Measurements from ENCODE around the gene THOP1.

THOP1 gene

DNA sequence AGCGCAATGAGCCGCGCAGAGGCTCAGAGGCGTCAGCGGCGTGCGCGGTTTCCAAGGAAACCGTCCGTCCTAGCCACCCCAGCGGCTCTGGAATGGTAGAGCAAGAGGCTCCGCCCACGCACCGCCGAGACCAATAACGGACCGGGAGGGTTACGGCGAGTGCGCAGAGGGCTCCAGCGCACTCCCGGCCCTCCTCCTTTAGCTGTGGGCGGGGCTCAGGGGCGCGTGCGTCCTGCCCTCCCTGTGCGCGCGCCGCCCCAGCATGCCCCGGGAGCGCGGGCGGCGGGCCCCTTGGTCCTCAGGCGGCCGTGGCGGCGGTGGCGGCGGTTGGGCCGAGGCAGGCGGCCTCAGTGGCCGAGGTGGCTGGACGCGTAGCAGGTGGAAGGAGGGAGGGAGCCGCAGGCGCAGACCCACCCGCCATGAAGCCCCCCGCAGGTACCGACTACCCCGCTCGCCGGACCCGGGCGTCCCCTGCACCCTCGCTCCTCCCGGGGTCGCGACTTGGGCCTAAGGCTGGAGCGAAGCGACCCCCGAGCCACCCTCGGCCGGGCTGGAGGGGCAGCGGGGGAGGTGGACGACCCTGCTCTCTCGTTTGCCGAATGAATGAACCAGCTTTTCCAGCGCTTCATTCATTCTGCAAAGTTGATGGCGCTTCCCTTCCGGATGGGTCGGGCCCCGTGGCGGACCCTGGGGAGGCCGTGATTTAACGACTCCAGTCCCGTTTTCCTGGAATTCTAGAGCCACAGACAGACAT is at the start of gene THOP1:
Gene THOP1, plus strand, starts transcription at position 260 of the 754 bp plus-strand sequence. Its CDS starts 160 bp downstream, at position 420.
- peak; percentile 100 for DNase-seq

- no peak for DNase-seq
Measured at GRCh38 chr19:2736550-2737190, 48.6 kb upstream of the THOP1 start.

- peak; percentile 99 for DNase-seq
Measured at GRCh38 chr19:2739602-2740313, 45.5 kb upstream of the THOP1 start, which contains the start of gene SLC39A3. Gene SLC39A3, minus strand, starts transcription at chr19:2740017. Its CDS starts 2,760 bp downstream, at chr19:2737257.

- DNase-seq, result no peak
Measured at GRCh38 chr19:2740314-2740656, 45.0 kb upstream of the THOP1 start.

DNA sequence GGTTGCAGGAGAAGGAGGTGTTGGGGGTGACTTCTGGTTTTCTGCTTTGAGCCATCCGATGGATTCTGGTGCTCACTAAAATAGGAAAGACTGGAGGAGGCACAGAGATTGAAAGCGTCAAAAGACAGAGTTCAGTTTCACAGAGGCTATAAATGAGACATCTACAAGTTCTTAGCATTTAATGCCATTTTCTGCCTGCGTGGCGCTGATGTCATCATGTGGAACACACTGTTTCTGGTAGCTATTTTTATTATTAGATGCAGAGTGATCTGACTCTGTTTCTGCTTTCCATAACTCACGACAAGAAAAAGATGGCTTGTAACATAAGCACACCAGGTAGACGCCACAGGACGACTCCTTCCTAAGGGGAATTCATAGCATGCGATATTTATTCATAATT is 42.2 kb upstream of the THOP1 start:
- no peak for DNase-seq

DNA sequence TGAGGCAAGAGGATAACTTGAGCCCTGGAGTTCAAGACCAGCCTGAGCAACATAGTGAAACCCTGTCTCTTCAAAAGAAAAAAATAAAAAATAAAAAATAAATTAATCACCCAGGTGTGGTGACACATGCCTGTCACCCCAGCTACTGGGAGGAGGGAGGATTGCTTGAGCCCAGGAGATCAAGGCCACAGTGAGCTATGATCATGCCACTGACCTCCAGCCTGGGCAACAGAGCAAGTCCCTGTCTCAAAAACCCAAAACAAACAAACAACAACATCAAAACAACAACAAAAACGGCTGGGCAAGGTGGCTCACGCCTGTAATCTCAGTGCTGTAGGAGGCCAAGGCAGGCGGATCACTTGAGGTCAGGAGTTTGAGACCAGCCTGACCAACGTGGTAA is 41.2 kb upstream of the THOP1 start:
- no peak for DNase-seq

DNA sequence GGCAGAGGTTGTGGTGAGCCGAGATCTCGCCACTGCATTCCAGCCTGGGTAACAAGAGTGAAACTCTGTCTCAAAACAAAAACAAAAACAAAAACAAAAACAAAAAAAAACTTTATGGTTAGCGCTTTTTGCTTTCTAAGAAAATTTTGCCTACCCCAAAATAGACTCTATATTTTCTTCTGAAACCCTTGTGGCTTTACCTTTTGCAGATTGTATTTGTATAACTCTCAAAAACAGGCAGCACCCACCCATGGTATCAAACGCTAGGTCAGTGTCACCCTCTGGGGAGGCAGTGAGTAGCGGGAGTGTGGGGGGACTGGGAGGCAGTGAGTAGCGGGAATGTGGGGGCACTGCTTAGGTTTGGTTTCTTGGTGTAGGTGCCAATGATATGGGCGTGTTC is 38.0 kb upstream of the THOP1 start:
- DNase-seq, result no peak

GRCh38 chr19:2750808-2751437 is 34.4 kb upstream of the THOP1 start:
- DNase-seq, result no peak

DNA sequence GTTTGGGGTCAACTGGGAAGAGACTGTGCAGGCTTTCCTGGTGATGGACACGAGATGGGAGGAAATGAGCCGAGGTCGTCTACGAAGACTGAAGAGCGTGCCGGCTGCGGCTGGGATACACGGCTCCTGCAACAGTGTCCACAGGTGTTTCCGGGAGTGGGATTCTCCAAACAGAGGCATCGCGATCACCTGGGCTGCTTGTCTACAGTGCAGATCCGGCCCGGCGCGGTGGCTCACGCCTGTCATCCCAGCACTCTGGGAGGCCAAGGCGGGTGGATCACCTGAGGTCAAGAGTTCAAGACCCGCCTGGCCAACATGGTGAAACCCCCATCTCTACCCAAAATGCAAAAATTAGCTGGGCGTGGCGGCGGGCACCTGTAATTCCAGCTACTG is 33.9 kb upstream of the THOP1 start:
- no peak for DNase-seq

DNA sequence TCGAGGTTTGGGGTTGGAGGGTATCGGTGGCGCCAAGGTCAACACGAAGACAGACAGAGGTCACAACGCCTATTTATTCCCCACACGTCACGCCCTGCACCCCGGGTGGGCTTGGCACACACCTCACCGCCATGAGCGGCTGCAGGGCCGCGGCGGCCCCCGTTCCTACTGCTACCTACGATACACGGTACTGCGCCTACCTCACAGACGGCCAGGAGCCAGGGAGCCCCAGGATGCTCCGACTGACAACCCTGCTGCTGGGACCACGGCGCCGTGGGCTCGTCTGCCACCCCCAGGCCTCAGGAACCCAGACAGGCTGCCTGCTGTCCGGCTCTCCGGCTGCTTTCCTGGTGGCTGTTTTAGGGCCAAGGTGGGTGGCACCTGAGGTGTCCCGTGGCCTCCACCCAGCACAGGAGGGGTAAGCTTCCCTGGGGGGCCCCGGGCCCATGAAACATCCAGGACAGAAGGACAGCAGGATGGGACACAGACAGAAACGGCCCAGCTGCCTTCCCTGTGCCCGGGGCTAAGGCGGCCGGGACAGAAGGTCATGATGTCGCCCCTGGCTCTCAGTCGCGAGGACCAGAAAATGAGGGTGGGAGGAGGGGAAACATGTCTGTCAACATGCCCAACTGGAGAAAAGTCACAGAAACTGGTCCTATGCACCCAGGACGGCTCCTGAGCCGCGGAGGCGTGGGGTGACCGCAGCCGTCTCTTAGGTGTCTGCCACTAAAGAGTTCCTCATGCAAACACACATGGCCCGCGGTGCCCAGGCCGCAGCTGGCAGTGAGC is 30.4 kb upstream of the THOP1 start:
- DNase-seq, result no peak

DNA sequence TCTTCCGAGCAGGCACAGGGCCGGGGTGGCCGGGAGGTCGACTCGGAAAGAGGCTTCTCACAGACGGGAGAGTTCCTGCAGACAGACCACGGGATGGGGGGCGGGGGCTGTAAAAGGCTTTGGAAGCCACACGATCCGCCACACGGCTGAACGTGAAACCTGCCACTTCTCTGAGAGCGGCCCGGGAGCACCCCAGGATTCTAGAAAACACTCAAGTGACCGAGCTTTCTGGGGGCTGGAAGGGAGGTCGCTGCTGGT is 29.9 kb upstream of the THOP1 start:
- no peak for DNase-seq

DNA sequence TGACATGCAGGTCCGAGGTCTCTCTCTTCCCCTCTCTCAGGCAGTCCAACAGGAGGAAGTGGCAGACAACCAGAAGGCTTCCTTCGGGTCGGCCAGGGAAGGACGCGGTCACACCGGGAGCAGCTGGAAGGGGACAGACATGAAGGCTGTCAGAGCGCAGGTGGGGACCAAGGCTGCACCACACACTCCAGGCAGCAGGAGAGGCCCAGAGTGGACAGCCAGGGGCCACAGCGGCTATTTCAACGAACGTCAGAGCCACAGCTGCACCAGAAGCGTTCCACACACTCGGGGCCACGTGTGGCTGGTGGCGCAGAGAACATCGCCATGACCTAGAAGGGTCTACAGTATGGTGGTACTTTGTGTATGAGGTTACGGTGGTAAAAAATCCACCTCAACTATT is 29.5 kb upstream of the THOP1 start:
- DNase-seq, result no peak

- DNase-seq, result no peak
Measured at GRCh38 chr19:2756477-2756876, 28.8 kb upstream of the THOP1 start.

DNA sequence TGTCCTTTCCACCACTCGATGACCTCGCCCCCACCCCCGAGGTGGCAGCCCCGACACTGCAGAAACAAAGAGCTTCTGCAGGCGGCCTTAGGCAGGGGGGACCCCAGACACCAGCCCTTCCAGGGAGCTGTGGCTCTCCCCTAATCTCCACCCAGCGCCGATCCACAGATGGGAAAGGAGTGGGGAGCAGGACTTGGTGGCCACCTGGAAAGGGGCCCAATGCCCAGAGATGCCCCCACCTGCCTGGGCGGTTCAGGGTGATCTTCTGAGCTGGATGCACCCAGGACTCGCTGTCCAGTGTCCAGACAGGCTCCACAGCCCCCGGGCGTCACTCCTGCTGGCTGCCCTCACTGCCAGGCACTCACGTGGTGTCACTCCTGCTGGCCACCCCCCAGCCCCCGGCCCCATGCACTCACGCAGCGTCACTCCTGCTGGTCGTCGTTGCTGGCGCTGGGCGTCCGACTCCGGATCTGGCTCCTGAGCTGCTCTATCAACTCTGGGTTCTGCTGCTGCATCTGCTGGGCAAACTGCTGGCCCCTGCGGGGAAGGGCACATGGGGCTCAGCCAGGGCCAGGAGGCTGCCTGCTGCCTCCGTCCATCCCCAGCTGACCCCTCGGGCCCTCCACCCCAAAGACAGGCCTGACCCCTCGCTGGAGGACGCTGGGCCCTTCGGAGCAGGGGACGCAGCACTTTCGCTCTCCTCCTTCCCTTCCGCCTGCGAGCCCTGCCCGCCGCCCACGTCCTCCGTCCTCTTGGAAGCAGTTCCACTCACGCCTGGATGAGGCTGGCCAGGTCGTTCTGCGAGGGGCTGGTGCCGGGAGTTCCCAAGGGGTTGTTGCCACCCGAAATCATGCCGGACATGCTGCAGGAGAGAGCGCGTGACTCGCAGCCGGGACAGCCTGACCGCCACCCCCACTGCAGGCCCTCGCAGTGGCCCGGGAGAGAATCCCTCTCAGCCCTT is 28.1 kb upstream of the THOP1 start:
- DNase-seq, result no peak

DNA sequence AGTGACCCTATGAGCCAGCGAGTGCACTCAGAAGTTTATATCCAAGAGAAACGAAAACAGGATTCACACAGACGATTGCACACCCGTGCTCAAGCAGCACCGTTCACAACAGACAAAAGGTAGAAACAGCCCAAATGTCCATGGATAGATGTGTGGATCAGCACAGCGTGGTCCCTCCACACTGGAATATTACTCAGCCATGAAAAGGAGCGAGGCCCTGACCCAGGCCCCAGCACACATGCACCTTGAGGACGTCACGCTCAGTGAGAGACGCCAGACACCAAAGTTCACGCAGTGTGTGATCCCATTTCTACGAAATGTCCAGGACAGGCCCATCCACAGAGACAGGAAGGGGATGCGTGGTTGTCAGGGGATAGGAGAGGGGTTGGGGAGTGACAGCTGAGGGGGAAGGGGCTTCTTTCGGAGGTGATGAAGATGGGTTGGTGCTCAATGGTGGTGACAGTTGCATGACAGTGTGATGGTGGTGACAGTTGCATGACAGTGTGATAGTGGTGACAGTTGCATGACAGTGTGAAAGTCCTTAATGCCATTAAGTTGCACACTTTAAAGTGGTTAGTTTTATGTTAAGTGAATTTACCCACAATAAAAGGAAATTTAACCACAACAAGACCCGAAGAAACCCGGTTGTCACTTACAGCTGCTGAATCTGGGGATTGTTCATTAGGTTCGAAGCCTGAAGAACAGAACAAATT is 26.5 kb upstream of the THOP1 start:
- DNase-seq, result no peak

GRCh38 chr19:2759362-2759761 is 25.9 kb upstream of the THOP1 start:
- no peak for DNase-seq

- DNase-seq, result no peak
Measured at GRCh38 chr19:2759965-2760364, 25.3 kb upstream of the THOP1 start.

- no peak for DNase-seq
Measured at GRCh38 chr19:2761309-2761677, 24.0 kb upstream of the THOP1 start.

GRCh38 chr19:2761876-2762782 is 23.2 kb upstream of the THOP1 start:
- DNase-seq, result no peak
